ENCODE measurements around the gene MRTFB.

DNA sequence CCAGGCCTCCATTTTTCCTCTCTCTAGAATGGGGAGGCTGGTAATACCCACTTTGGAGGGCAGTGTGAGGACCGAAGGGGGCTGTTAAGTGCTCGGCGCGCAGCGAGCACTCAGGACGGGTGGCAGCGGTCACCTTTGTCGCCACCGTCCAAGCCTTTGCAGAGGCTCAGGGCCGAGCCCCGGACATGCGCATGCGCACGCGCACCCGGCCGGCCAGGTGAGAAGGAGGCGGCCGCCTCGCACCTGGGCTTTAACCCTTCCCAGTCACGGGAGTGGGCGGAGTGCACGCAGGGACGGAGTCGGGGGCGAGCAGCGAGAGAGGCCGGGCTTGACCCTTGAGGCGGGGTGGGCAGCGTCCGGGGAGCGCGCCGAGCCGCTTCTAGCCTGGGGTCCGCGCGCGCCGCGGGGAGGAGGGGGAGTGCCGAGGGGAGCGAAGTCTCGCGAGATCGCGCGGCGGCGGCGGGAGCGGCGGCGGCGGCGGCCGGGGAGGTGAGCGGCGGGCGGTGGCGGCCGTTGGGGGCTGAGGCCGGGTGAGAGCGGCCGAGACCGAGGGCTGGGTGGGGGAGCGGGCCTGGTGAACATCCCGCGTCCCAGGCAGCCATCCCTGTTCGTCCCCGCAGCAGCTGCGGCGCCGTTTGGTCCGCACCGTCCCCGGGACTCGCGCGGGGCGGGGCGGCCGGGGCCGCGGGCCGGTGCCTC is at the start of gene MRTFB:
- TF ChIP-seq, protein P1, sequence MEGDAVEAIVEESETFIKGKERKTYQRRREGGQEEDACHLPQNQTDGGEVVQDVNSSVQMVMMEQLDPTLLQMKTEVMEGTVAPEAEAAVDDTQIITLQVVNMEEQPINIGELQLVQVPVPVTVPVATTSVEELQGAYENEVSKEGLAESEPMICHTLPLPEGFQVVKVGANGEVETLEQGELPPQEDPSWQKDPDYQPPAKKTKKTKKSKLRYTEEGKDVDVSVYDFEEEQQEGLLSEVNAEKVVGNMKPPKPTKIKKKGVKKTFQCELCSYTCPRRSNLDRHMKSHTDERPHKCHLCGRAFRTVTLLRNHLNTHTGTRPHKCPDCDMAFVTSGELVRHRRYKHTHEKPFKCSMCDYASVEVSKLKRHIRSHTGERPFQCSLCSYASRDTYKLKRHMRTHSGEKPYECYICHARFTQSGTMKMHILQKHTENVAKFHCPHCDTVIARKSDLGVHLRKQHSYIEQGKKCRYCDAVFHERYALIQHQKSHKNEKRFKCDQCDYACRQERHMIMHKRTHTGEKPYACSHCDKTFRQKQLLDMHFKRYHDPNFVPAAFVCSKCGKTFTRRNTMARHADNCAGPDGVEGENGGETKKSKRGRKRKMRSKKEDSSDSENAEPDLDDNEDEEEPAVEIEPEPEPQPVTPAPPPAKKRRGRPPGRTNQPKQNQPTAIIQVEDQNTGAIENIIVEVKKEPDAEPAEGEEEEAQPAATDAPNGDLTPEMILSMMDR (IDR thresholded peaks at IDR 0.05), result no peak
- peak; percentile 68 for TF ChIP-seq POLR2A (IDR thresholded peaks at IDR 0.05)
